Kidney epithelial cell (primary cell): Measurements from ENCODE around the gene CA12. TPM values are rescaled to one million over a fixed set of nuclear protein-coding genes. Genes with fewer than 3 reads are reported as not detected.

ENCODE experiments used
- DNase-seq: peaks from one replicate; pipeline ENCODE4 v3.0.0-alpha.2; 2010; ENCODE audit warnings: low read depth
- H3K27me3 ChIP-seq: 2 replicates; pipeline ENCODE4 v1.6.0; 2011; ENCODE audit warnings: low read length; ENCODE audit not compliant: control insufficient read depth, insufficient read depth
- H3K36me3 ChIP-seq: 2 replicates; pipeline ENCODE4 v1.5.1; 2011; ENCODE audit warnings: low read length; ENCODE audit not compliant: control insufficient read depth, insufficient read depth
- H3K4me3 ChIP-seq: 2 replicates; pipeline ENCODE4 v1.5.1; 2011; ENCODE audit warnings: low read depth, mild to moderate bottlenecking, control low read depth, low read length
- CTCF ChIP-seq: IDR thresholded peaks from 2 replicates; pipeline ENCODE4 v1.5.1; 2011; ENCODE audit warnings: mild to moderate bottlenecking, moderate library complexity, low read length, control low read depth, inconsistent platforms; ENCODE audit not compliant: insufficient read depth, poor library complexity, severe bottlenecking
- total RNA-seq: library from RNA; depleted of rRNA; stranded (reverse); fragments of >200 nt; gene quantifications from 2 replicates; pipeline ENCODE4 v1.2.3, GENCODE V29; 2015

CA12 gene
- total RNA-seq, 1 donor from 2014 or later, result 2.9 TPM

- DNase-seq, result no peak
- H3K4me3 ChIP-seq, result no peak overlapping the region
- no peak for TF ChIP-seq CTCF
- no peaks in the 10 kb centered on the region for H3K27me3 ChIP-seq
- H3K36me3 ChIP-seq, result no peaks in the 10 kb centered on the region
These were observed 86.3 kb downstream of the CA12 start for GRCh38 chr15:63295341-63295740.

DNA sequence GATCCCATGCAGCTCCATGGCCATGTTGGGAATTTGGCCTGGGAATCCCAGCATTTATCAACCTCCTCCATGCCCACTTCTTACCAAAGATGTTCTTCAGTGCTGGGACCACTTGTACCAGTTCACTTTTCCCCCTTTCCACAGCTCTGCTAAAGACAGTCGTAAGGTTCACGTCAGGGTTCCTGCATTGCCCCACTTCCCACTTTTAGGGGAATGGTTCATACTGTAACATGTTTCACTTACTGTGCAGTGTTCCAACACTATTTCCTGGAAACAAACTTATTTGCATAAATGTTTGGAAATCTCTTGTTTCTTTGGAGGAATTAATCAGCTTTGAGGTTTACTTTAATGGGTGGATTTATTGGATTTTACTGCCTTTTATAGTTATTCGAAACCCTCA is 87.3 kb downstream of the CA12 start:
- no peak for DNase-seq
- Histone ChIP-seq H3K27me3 (no peaks in the 10 kb centered on the region), H3K4me3 (no peak overlapping the region), H3K36me3 (no peaks in the 10 kb centered on the region)
- TF ChIP-seq CTCF, result no peak

GRCh38 chr15:63292771-63293170 is 88.9 kb downstream of the CA12 start:
- no peak for TF ChIP-seq CTCF
- no peak for DNase-seq
- Histone ChIP-seq H3K4me3 (no peak overlapping the region), H3K27me3 (no peaks in the 10 kb centered on the region), H3K36me3 (no peaks in the 10 kb centered on the region)

- Histone ChIP-seq H3K4me3 (no peak overlapping the region), H3K27me3 (no peaks in the 10 kb centered on the region), H3K36me3 (no peaks in the 10 kb centered on the region)
- no peak for DNase-seq
- no peak for TF ChIP-seq CTCF
These were observed 89.4 kb downstream of the CA12 start for GRCh38 chr15:63292241-63292640.

- Histone ChIP-seq H3K36me3 (no peaks in the 10 kb centered on the region), H3K27me3 (no peaks in the 10 kb centered on the region), H3K4me3 (no peak overlapping the region)
- DNase-seq, result peak; percentile 42
- no peak for TF ChIP-seq CTCF
These were observed 90.1 kb downstream of the CA12 start for GRCh38 chr15:63291507-63291906.

DNA sequence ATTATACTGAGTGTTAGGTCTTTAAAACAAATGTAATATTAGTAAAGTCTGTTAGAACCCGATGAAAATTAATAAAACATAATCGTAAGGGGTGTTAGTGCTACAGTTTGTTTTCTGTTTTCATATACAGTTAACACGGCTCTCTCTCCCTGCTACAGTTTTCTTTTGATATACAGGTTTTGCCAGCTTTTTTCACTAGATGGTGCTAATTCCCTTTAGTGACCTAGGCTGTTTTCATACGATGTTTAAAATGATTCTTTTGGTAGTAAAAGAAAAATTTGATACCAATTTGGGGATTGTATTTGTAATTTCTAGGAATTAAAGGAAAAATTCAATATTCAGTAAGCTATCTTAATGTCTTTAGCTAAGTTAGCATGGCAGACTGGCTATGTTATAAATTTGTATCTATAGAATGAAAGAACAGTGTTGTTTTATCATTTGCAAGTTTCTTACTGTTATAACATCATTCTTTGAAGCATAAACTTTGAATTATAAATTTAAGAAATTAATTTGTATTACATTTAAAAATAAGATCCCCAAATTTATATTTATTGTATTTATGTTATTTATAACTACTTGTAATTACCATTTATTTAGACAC is 92.8 kb downstream of the CA12 start:
- TF ChIP-seq CTCF, result peak; percentile 57
- no peak overlapping the region for H3K4me3 ChIP-seq
- H3K36me3 ChIP-seq, result no peaks in the 10 kb centered on the region
- DNase-seq, result no peak
- no peaks in the 10 kb centered on the region for H3K27me3 ChIP-seq
